Measurements from ENCODE around the gene TTC21A. TPM values are rescaled to one million over a fixed set of nuclear protein-coding genes. Genes with fewer than 3 reads are reported as not detected.

Gene TTC21A
- total and polyA plus RNA-seq, 11 donors = 0.72 to 4.8 (median 1.9) TPM

- intact Hi-C loops (cut with DNase I) = loop anchor here in 2 of 10 donors (2.0 to 5.0 kb wide), 2 partner anchors 21 to 39 kb away; no protein-coding TSS in a partner anchor
- WGBS, 4 donors = 83 to 88% (median 86%) methylated on average over 6 of the region's 6 CpGs
- TF ChIP-seq CTCF (IDR thresholded peaks at IDR 0.05) = no peak
- TF ChIP-seq POLR2A (IDR thresholded peaks at IDR 0.05) = no peak
- H3K9me3 ChIP-seq = no peaks in the 10 kb centered on the region
- no peaks in the 10 kb centered on the region for H3K36me3 ChIP-seq
- peak overlapping the region in 9 of 12 donors; percentile 91 to 98 (median 94) for H3K27ac ChIP-seq
- peaks cover 3 to 42% (median 31%) of the 10 kb centered on the region in 12 donors for H3K4me1 ChIP-seq
- H3K4me3 ChIP-seq = no peak overlapping the region
- no peaks in the 10 kb centered on the region for H3K27me3 ChIP-seq
- ATAC-seq (no peak), DNase-seq (no peak)
These were observed 68.7 kb downstream of the TTC21A start for GRCh38 chr3:39176025-39176714.

GRCh38 chr3:39177708-39178332 is 70.3 kb downstream of the TTC21A start:
- Histone ChIP-seq H3K27me3 (no peaks in the 10 kb centered on the region), H3K9me3 (no peaks in the 10 kb centered on the region), H3K27ac (peak overlapping the region; percentile 90 to 99 (median 94)), H3K4me3 (peak overlapping the region in 11 of 12 donors; percentile 22 to 71 (median 52)), H3K4me1 (peaks cover 3 to 54% (median 33%) of the 10 kb centered on the region in 12 donors), H3K36me3 (no peaks in the 10 kb centered on the region)
- intact Hi-C loops (cut with DNase I) = loop anchor here in 2 of 10 donors (2.0 to 5.0 kb wide), 2 partner anchors 23 to 41 kb away; no protein-coding TSS in a partner anchor
- ATAC-seq (peak; percentile 47 to 75 (median 68)), DNase-seq (peak; percentile 90 to 95 (median 91))
- WGBS, 4 donors = 0 to 1% (median 1%) methylated on average over 21 to 31 of the region's 32 CpGs
- TF ChIP-seq CTCF (IDR thresholded peaks at IDR 0.05) (no peak), POLR2A (IDR thresholded peaks at IDR 0.05) (peak in 1 of 2 donors; percentile 76)

- H3K27me3 ChIP-seq = no peaks in the 10 kb centered on the region
- TF ChIP-seq POLR2A (IDR thresholded peaks at IDR 0.05) (no peak), CTCF (IDR thresholded peaks at IDR 0.05) (no peak)
- H3K4me3 ChIP-seq = peak overlapping the region in 10 of 12 donors; percentile 32 to 71 (median 52)
- WGBS, 4 donors = 50 to 57% (median 54%) methylated on average over 4 of the region's 4 CpGs
- no peaks in the 10 kb centered on the region for H3K9me3 ChIP-seq
- H3K4me1 ChIP-seq = peaks cover 3 to 62% (median 37%) of the 10 kb centered on the region in 12 donors
- ATAC-seq (peak in 1 of 4 donors; percentile 16), DNase-seq (no peak)
- H3K36me3 ChIP-seq = peaks cover 0 to 4% (median 0%) of the 10 kb centered on the region in 9 donors
- intact Hi-C loops (cut with DNase I) = loop anchor here in 1 of 10 donors (5.0 kb wide), 1 partner anchor 41 kb away; no protein-coding TSS in a partner anchor
- peak overlapping the region; percentile 90 to 99 (median 94) for H3K27ac ChIP-seq
These were observed 71.1 kb downstream of the TTC21A start for GRCh38 chr3:39178553-39178952.

GRCh38 chr3:39180183-39180545 is 72.7 kb downstream of the TTC21A start:
- TF ChIP-seq POLR2A (IDR thresholded peaks at IDR 0.05) = no peak
- Histone ChIP-seq H3K27me3 (no peaks in the 10 kb centered on the region), H3K4me1 (peaks cover 3 to 78% (median 42%) of the 10 kb centered on the region in 12 donors), H3K36me3 (peaks cover 0 to 19% (median 4%) of the 10 kb centered on the region in 9 donors), H3K9me3 (no peaks in the 10 kb centered on the region), H3K4me3 (peak overlapping the region in 9 of 12 donors; percentile 30 to 53 (median 48)), H3K27ac (peak overlapping the region; percentile 69 to 99 (median 94))
- DNase-seq (no peak), ATAC-seq (no peak)
- 61 to 65% (median 63%) methylated on average over 3 of the region's 3 CpGs for WGBS, 4 donors
- intact Hi-C loops (cut with DNase I) = loop anchor here in 8 of 10 donors (1.0 to 10.0 kb wide), 7 partner anchors 38 to 205 kb away; partner anchors contain the start of genes GORASP1 (in 4 of the 8), TTC21A (in 4 of the 8) and SLC25A38 (in 1 of the 8)
